CD1c-positive myeloid dendritic cell (primary cell): Measurements from ENCODE around the gene WDR72.

Experiments
- DNase-seq: peaks from one replicate; pipeline ENCODE4 v3.0.0-alpha.2; 2016; ENCODE audit errors: extremely low spot score

The WDR72 gene

GRCh38 chr15:53535886-53536285, 223.6 kb downstream of the WDR72 start:
- DNase-seq = no peak

- no peak for DNase-seq
Observed at GRCh38 chr15:53534105-53534839, 225.2 kb downstream of the WDR72 start.

GRCh38 chr15:53530761-53531160, 228.7 kb downstream of the WDR72 start:
- no peak for DNase-seq

GRCh38 chr15:53527996-53528395, 231.5 kb downstream of the WDR72 start:
- DNase-seq = no peak

GRCh38 chr15:53525894-53526293, 233.6 kb downstream of the WDR72 start:
- DNase-seq = no peak

GRCh38 chr15:53522991-53523390, 236.5 kb downstream of the WDR72 start:
- no peak for DNase-seq

GRCh38 chr15:53520996-53521395, 238.5 kb downstream of the WDR72 start:
- DNase-seq = no peak

GRCh38 chr15:53513431-53513830, 246.0 kb downstream of the WDR72 start:
- no peak for DNase-seq

- DNase-seq = no peak
Observed at GRCh38 chr15:53512029-53512428, 247.4 kb downstream of the WDR72 start.

- DNase-seq = no peak
Observed at GRCh38 chr15:53511175-53511574, 248.3 kb downstream of the WDR72 start.

- DNase-seq = no peak
Observed at GRCh38 chr15:53506370-53506769, 253.1 kb downstream of the WDR72 start.

GRCh38 chr15:53498996-53499395, 260.5 kb downstream of the WDR72 start:
- no peak for DNase-seq

- no peak for DNase-seq
Observed at GRCh38 chr15:53490341-53490740, 269.1 kb downstream of the WDR72 start.

GRCh38 chr15:53482055-53482454, 277.4 kb downstream of the WDR72 start:
- DNase-seq = no peak

GRCh38 chr15:53477981-53478766, 281.3 kb downstream of the WDR72 start:
- no peak for DNase-seq

- DNase-seq = no peak
Observed at GRCh38 chr15:53473886-53474285, 285.6 kb downstream of the WDR72 start.

- DNase-seq = no peak
Observed at GRCh38 chr15:53473435-53473834, 286.0 kb downstream of the WDR72 start.

GRCh38 chr15:53472883-53473282, 286.6 kb downstream of the WDR72 start:
- no peak for DNase-seq

GRCh38 chr15:53472210-53472609, 287.3 kb downstream of the WDR72 start:
- DNase-seq = no peak

- DNase-seq = no peak
Observed at GRCh38 chr15:53470743-53471142, 288.7 kb downstream of the WDR72 start.

GRCh38 chr15:53469422-53469821, 290.0 kb downstream of the WDR72 start:
- no peak for DNase-seq
